BLaER1 (cell line): ENCODE data around the gene IL10.

ENCODE experiments used
- H3K27ac ChIP-seq: shearing (Covaris generic); formaldehyde crosslinking; 2 replicates; pipeline ENCODE4 v1.8.1; 2022
- H3K27me3 ChIP-seq: shearing (Covaris generic); formaldehyde crosslinking; 2 replicates; pipeline ENCODE4 v1.8.1; 2022
- H3K36me3 ChIP-seq: shearing (Covaris generic); formaldehyde crosslinking; 2 replicates; pipeline ENCODE4 v1.8.1; 2022
- H3K4me1 ChIP-seq: shearing (Covaris generic); formaldehyde crosslinking; 2 replicates; pipeline ENCODE4 v1.8.1; 2022
- H3K4me2 ChIP-seq: shearing (Covaris generic); formaldehyde crosslinking; 2 replicates; pipeline ENCODE4 v1.8.1; 2022
- H3K4me3 ChIP-seq: shearing (Covaris generic); formaldehyde crosslinking; 2 replicates; pipeline ENCODE4 v1.8.1; 2022
- H3K9ac ChIP-seq: shearing (Covaris generic); formaldehyde crosslinking; 2 replicates; pipeline ENCODE4 v1.8.1; 2022
- H3K9me3 ChIP-seq: shearing (Covaris generic); formaldehyde crosslinking; 2 replicates; pipeline ENCODE4 v1.8.1; 2022
- H4K20me1 ChIP-seq: shearing (Covaris generic); formaldehyde crosslinking; 2 replicates; pipeline ENCODE4 v1.8.1; 2022
- Cebpa-rat ChIP-seq: shearing (Covaris generic); IDR thresholded peaks from 2 replicates; pipeline ENCODE4 v1.8.1; 2022

The IL10 gene

DNA sequence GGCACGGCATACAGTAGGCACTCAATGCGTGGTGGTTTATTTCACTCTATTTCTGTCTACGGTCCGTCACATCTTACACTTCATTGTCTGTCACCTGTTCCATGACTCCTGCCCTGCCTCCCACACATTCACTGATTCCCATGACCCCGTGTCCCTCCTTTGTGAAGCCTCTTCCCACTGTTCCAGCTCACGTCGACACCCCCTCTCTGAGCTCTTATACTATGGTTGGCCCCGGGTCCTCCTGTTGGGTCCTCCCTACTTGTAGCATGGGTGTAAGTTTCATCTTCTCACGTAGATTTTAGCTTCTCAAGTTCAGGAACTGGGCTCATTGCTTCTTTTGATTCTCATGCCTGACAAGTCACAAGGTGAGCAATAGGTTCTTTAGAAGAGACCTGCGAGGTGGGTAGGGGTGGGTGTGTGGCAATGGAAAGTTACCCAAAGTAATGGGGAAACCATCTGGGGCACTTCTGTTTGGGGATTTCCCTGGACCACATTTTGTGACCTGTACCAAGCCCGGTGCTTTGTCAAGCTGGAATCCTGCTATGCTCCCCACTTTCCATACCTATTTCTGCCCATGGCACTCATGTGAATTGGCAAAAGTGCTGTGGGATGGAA lies 22.1 kb upstream of the IL10 start:
- no peaks in the 10 kb centered on the region for H3K9me3 ChIP-seq
- H3K27ac ChIP-seq = no peak overlapping the region
- peaks cover 62% of the 10 kb centered on the region for H3K4me1 ChIP-seq
- no peaks in the 10 kb centered on the region for H3K36me3 ChIP-seq
- H3K4me2 ChIP-seq = no peak overlapping the region
- H3K9ac ChIP-seq = no peak overlapping the region
- TF ChIP-seq Cebpa-rat = no peak
- H3K4me3 ChIP-seq = no peak overlapping the region
- no peaks in the 10 kb centered on the region for H3K27me3 ChIP-seq
- H4K20me1 ChIP-seq = no peaks in the 10 kb centered on the region

DNA sequence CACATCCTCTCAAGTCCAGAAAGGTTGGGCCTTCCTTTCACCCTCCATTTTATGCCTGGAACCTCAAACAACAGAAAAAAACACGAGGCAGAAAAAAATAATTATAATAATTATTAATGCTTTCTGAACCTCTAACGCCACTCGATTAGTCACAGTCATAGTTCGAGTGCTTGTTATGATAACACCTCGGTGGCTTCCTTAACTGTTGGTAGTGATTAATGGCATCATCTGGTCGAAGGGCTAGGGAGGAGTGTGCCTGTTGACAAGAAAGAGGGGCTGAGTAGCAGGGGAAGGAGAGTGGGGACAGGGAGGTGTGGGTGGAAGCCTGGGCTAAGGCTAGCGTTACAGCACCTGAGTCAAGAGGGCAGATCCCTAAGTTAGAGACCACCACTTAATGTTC lies 21.3 kb upstream of the IL10 start:
- TF ChIP-seq Cebpa-rat = no peak
- H3K27me3 ChIP-seq = no peaks in the 10 kb centered on the region
- H3K4me1 ChIP-seq = peaks cover 54% of the 10 kb centered on the region
- H4K20me1 ChIP-seq = no peaks in the 10 kb centered on the region
- no peak overlapping the region for H3K27ac ChIP-seq
- H3K36me3 ChIP-seq = no peaks in the 10 kb centered on the region
- H3K9me3 ChIP-seq = no peaks in the 10 kb centered on the region
- no peak overlapping the region for H3K9ac ChIP-seq
- H3K4me2 ChIP-seq = no peak overlapping the region
- no peak overlapping the region for H3K4me3 ChIP-seq

GRCh38 chr1:206792939-206793607 lies 20.8 kb upstream of the IL10 start:
- Histone ChIP-seq H3K9me3 (no peaks in the 10 kb centered on the region), H3K27ac (no peak overlapping the region), H3K4me2 (peak overlapping the region; percentile 82), H3K36me3 (no peaks in the 10 kb centered on the region), H3K27me3 (no peaks in the 10 kb centered on the region), H3K9ac (no peak overlapping the region), H3K4me3 (no peak overlapping the region), H3K4me1 (peaks cover 48% of the 10 kb centered on the region), H4K20me1 (no peaks in the 10 kb centered on the region)
- TF ChIP-seq Cebpa-rat = no peak

DNA sequence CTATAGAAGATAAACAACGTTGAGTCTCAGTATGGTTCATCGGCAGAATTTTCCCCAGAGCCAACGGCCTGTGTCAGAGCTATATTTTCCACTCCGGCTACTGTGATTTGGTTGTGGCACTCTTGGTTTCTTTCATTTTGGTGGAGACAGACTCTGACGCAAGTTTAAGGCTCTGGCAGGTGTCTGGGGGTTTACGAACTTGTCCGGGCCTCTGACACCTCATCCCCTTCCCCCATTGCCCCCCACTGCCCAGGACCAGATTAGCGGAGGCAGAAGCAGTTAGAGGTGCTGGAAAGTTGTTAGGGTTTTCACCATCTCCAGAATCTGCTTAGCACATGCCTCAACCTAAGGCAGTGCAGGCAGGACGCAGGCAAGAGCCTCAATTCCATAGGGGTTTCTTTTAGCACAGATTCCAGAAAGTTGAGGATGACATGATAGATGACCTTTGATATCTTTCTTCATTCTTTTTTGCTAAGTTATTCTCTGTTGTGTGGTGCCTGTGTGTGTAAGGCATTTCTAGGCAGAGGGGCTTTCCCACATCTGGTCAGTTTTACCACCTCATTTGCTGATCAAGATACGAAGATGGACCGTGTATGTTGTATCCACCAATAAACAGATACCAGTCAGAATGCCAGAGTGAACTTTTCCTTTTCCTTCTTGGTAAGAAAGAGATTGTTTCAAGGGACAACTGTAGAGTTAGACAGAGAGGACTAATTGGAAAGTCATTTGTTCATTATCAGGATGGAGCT lies 18.4 kb upstream of the IL10 start:
- peaks cover 47% of the 10 kb centered on the region for H3K4me1 ChIP-seq
- TF ChIP-seq Cebpa-rat = no peak
- no peak overlapping the region for H3K27ac ChIP-seq
- H3K9ac ChIP-seq = no peak overlapping the region
- H3K9me3 ChIP-seq = no peaks in the 10 kb centered on the region
- H4K20me1 ChIP-seq = no peaks in the 10 kb centered on the region
- no peaks in the 10 kb centered on the region for H3K27me3 ChIP-seq
- H3K4me2 ChIP-seq = peak overlapping the region; percentile 82
- 0 out of 2 replicates have a peak overlapping the region, but pooled peaks have one; percentile 12 for H3K4me3 ChIP-seq
- no peaks in the 10 kb centered on the region for H3K36me3 ChIP-seq

- Histone ChIP-seq H3K36me3 (no peaks in the 10 kb centered on the region), H3K9me3 (no peaks in the 10 kb centered on the region), H3K27me3 (no peaks in the 10 kb centered on the region), H3K4me3 (no peak overlapping the region), H3K27ac (no peak overlapping the region), H3K4me2 (no peak overlapping the region), H4K20me1 (no peaks in the 10 kb centered on the region), H3K4me1 (peaks cover 68% of the 10 kb centered on the region), H3K9ac (no peak overlapping the region)
- TF ChIP-seq Cebpa-rat = no peak
These were observed 16.3 kb upstream of the IL10 start for GRCh38 chr1:206788487-206789050.

DNA sequence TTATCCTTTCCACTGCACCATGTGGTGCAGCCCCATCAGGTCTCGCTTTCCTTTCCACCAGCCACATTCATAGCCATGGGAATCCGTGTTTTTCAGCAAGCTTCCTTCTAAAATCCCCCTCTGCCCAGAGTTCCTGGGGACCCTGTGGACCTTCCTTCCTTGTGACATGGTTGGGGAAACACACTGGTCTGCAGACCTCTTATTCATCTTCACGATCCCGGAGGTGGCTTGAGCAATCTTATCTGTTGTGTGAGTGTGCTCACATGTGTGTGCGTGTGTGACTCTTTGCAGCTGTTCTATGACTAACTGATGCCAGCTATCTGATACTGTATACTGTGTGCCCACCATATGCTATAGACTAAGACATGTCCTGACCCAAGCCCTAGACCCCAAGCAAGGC lies 15.6 kb upstream of the IL10 start:
- H3K4me1 ChIP-seq = peaks cover 69% of the 10 kb centered on the region
- no peak for TF ChIP-seq Cebpa-rat
- no peak overlapping the region for H3K4me2 ChIP-seq
- H4K20me1 ChIP-seq = no peaks in the 10 kb centered on the region
- H3K27ac ChIP-seq = no peak overlapping the region
- H3K4me3 ChIP-seq = no peak overlapping the region
- no peak overlapping the region for H3K9ac ChIP-seq
- no peaks in the 10 kb centered on the region for H3K27me3 ChIP-seq
- no peaks in the 10 kb centered on the region for H3K9me3 ChIP-seq
- H3K36me3 ChIP-seq = no peaks in the 10 kb centered on the region

- H3K4me1 ChIP-seq = peaks cover 66% of the 10 kb centered on the region
- TF ChIP-seq Cebpa-rat = no peak
- no peak overlapping the region for H3K4me3 ChIP-seq
- H3K27me3 ChIP-seq = no peaks in the 10 kb centered on the region
- H4K20me1 ChIP-seq = no peaks in the 10 kb centered on the region
- H3K36me3 ChIP-seq = no peaks in the 10 kb centered on the region
- no peaks in the 10 kb centered on the region for H3K9me3 ChIP-seq
- H3K27ac ChIP-seq = no peak overlapping the region
- no peak overlapping the region for H3K4me2 ChIP-seq
- no peak overlapping the region for H3K9ac ChIP-seq
These were observed 14.1 kb upstream of the IL10 start for GRCh38 chr1:206786212-206786886.

GRCh38 chr1:206785182-206785765 lies 13.0 kb upstream of the IL10 start:
- Histone ChIP-seq H3K4me2 (peak overlapping the region; percentile 85), H3K27ac (no peak overlapping the region)

GRCh38 chr1:206784471-206784903 lies 12.2 kb upstream of the IL10 start:
- TF ChIP-seq Cebpa-rat = no peak
- Histone ChIP-seq H3K4me2 (peak overlapping the region; percentile 85), H3K27me3 (no peaks in the 10 kb centered on the region), H3K4me3 (no peak overlapping the region), H3K27ac (no peak overlapping the region), H3K36me3 (no peaks in the 10 kb centered on the region), H3K9ac (peak overlapping the region; percentile 6; the same call in 1 of the 2 replicates), H3K4me1 (peaks cover 52% of the 10 kb centered on the region), H3K9me3 (no peaks in the 10 kb centered on the region), H4K20me1 (no peaks in the 10 kb centered on the region)

More at GRCh38 chr1:206785182-206785765, 13.0 kb upstream of the IL10 start:
- Histone ChIP-seq H3K4me3 (no peak overlapping the region), H3K9me3 (no peaks in the 10 kb centered on the region), H3K36me3 (no peaks in the 10 kb centered on the region), H3K4me1 (peaks cover 60% of the 10 kb centered on the region), H3K9ac (no peak overlapping the region), H4K20me1 (no peaks in the 10 kb centered on the region), H3K27me3 (no peaks in the 10 kb centered on the region)
- no peak for TF ChIP-seq Cebpa-rat
